ENCODE results near the gene ACY1. TPM values are rescaled to one million over a fixed set of nuclear protein-coding genes. Genes with fewer than 3 reads are reported as not detected.
"Not testable (repeated sequence)": the region's sequence is repeated elsewhere in the genome, so short reads cannot be mapped to it uniquely, and the experiment has no call there.

Gene ACY1
- total RNA-seq, 1 donor from 2014 or later, result 54.2 TPM

DNA sequence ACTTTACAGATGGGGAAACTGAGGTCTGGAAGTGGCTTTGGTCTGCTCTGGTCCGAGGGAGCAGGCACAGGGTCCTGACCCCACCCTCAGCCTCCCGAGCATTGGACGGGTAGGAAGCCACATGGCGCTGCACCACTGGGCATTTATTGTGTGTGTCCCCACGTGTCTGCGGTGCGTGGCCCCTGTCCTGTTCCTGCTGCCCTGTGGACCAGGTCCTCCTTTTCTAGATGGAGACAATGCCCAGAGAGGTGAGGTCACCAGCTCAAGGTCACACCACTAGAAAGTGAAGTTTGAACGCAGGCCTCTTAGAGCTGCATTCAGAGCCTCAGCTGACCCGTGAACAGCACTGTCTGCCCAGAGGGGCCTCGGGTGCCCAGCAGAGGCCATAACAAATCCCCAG is 46.2 kb downstream of the ACY1 start:
- Mint-ChIP-seq H3K27me3 (no peaks in the 10 kb centered on the region), H3K9me3 (no peaks in the 10 kb centered on the region), H3K4me3 (no peak overlapping the region), H3K27ac (no peak overlapping the region), H3K4me1 (ENCODE audit: unreplicated experiment) (peaks cover 17% of the 10 kb centered on the region), H3K36me3 (no peaks in the 10 kb centered on the region)
- TF ChIP-seq, protein P1, sequence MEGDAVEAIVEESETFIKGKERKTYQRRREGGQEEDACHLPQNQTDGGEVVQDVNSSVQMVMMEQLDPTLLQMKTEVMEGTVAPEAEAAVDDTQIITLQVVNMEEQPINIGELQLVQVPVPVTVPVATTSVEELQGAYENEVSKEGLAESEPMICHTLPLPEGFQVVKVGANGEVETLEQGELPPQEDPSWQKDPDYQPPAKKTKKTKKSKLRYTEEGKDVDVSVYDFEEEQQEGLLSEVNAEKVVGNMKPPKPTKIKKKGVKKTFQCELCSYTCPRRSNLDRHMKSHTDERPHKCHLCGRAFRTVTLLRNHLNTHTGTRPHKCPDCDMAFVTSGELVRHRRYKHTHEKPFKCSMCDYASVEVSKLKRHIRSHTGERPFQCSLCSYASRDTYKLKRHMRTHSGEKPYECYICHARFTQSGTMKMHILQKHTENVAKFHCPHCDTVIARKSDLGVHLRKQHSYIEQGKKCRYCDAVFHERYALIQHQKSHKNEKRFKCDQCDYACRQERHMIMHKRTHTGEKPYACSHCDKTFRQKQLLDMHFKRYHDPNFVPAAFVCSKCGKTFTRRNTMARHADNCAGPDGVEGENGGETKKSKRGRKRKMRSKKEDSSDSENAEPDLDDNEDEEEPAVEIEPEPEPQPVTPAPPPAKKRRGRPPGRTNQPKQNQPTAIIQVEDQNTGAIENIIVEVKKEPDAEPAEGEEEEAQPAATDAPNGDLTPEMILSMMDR (conservative IDR thresholded peaks at IDR 0.05), result no peak
- no peak for DNase-seq (ENCODE audit: extremely low spot score, unreplicated experiment)

DNA sequence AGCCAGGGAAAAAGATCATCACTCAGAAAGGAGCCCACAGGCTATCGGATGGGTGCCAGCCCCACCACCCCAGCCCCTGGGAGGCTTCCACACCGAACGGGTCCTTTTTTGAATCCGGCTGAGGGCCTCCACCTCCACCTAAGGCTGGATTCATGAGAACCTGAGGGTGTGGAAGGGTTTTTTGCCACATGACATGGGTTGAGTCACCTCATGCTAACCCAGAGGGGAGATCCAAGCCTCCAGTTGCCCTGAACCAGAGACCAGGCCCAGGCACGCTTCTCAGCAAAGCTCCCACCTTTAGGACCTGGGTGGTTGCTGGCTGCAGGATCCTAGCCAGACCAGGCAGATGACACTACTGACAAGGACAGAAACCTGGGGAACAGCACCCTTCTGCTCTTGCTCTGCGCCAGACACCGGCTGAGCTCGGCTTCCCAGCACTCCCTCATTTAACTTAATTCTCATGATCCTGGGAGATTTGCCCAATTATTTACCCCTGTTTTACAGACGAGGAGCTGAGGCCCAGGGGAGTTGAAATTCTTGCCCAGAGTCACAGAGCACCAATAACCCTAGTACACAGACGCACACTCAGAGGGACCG is 47.5 kb downstream of the ACY1 start:
- no peak overlapping the region for H3K4me3 Mint-ChIP-seq
- TF ChIP-seq, protein P1 (conservative IDR thresholded peaks at IDR 0.05), result no peak
- H3K27ac Mint-ChIP-seq, result no peak overlapping the region
- H3K36me3 Mint-ChIP-seq, result no peaks in the 10 kb centered on the region
- no peak for DNase-seq (ENCODE audit: extremely low spot score, unreplicated experiment)
- H3K27me3 Mint-ChIP-seq, result no peaks in the 10 kb centered on the region
- no peaks in the 10 kb centered on the region for H3K9me3 Mint-ChIP-seq
- peaks cover 10% of the 10 kb centered on the region for H3K4me1 Mint-ChIP-seq (ENCODE audit: unreplicated experiment)

DNA sequence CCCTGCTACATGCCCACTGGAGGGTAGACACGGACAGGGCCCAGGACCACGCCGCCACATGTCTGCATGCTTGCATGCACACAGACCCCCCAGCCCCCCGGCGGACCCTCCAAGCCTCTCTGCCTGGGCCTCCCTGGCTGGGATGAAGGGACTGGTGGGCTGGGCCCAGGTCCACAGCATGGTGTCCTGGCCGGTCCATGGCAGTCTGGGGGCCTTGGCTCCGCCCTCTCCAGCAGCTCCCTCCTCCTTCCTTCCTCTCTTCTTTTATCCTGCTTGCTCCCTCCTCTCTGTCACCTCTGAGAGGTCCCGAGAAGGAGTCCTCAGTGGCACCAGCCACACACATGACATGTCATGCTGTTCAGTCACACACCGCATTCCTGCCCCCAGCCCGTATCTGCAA is 48.6 kb downstream of the ACY1 start:
- H3K9me3 Mint-ChIP-seq, result no peaks in the 10 kb centered on the region
- H3K27me3 Mint-ChIP-seq, result no peaks in the 10 kb centered on the region
- H3K4me1 Mint-ChIP-seq (ENCODE audit: unreplicated experiment), result peaks cover 4% of the 10 kb centered on the region
- no peaks in the 10 kb centered on the region for H3K36me3 Mint-ChIP-seq
- no peak overlapping the region for H3K4me3 Mint-ChIP-seq
- no peak for DNase-seq (ENCODE audit: extremely low spot score, unreplicated experiment)
- H3K27ac Mint-ChIP-seq, result no peak overlapping the region
- TF ChIP-seq, protein P1 (conservative IDR thresholded peaks at IDR 0.05), result no peak

DNA sequence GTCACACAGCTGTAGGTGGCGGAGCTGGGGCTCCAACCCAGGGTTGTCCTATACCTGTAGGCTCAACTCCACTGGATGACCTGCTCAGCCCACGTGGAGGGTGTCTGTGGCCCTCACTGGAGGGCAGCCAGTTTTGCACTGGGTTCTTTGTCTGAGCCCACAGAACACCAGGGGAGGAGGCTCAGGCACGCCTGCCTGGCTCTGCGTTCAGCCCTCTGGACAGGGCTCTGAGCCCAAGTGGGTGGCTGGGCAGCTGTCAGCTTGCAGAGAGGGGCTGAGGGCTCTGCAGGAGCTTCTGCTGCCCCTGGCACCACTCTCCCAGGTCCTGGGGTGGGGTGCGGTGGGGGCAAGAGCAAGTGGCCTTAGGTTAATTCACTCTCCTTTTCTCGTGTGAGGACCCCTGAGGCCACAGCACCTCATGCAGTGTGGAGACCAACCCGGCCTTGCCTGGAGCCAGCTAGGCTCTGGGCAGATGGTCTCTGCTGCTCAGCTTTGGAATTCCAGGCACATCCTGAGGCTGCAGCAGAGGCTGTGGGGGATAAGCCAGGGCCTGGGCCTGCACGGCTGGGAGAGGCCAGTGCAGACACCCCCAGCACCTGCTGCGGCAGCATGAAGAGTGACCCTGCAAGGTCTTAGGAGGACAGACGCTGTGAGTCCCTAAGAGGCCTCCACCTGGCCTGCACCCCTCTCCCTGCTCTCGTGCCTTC is 49.5 kb downstream of the ACY1 start:
- no peaks in the 10 kb centered on the region for H3K27me3 Mint-ChIP-seq
- peaks cover 4% of the 10 kb centered on the region for H3K4me1 Mint-ChIP-seq (ENCODE audit: unreplicated experiment)
- no peaks in the 10 kb centered on the region for H3K36me3 Mint-ChIP-seq
- no peaks in the 10 kb centered on the region for H3K9me3 Mint-ChIP-seq
- DNase-seq (ENCODE audit: extremely low spot score, unreplicated experiment), result no peak
- no peak overlapping the region for H3K27ac Mint-ChIP-seq
- TF ChIP-seq, protein P1 (conservative IDR thresholded peaks at IDR 0.05), result no peak
- H3K4me3 Mint-ChIP-seq, result no peak overlapping the region

DNA sequence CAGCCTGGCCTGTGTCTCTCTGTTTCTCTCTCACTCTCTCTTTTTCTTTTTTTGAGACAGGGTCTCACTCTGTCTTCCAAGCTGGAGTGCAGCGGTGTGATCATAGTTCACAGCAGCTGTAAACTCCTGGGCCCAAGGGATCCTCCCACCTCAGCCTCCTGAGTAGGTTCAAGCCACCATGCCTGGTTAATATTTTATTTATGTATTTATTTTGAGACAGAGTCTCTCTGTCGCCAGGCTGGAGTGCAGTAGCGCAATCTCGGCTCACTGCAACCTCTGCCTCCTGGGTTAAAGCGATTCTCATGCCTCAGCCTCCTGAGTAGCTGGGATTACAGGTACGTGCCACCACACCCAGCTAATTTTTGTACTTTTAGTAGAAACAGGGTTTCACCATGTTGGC is 50.4 kb downstream of the ACY1 start:
- H3K27ac Mint-ChIP-seq; H3K27me3 Mint-ChIP-seq; H3K4me3 Mint-ChIP-seq; H3K4me1 Mint-ChIP-seq (ENCODE audit: unreplicated experiment); H3K36me3 Mint-ChIP-seq; H3K9me3 Mint-ChIP-seq; DNase-seq (ENCODE audit: extremely low spot score, unreplicated experiment): not testable (repeated sequence)

DNA sequence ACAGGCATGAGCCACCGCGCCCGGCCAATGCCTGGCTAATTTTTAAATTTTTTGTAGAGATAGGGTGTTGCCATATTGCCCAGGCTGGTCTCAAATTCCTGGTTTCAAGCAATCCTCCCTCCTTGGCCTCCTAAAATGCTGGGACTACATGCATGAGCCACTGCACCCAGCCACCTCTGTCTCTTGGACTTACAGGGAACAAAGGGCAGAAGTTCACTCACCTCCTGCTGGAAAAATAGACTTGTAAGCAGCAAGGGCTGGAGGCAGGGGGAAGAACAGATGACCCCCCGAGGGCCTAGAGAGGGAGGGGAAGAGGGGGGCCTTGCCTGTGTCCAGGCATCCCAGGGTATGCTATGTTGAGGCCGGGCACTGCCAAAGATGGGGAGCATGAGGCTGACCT is 50.9 kb downstream of the ACY1 start:
- TF ChIP-seq, protein P1 (conservative IDR thresholded peaks at IDR 0.05), result no peak
- no peak overlapping the region for H3K27ac Mint-ChIP-seq
- H3K9me3 Mint-ChIP-seq, result no peaks in the 10 kb centered on the region
- H3K4me3 Mint-ChIP-seq, result no peak overlapping the region
- H3K36me3 Mint-ChIP-seq, result no peaks in the 10 kb centered on the region
- DNase-seq (ENCODE audit: extremely low spot score, unreplicated experiment), result no peak
- peaks cover under 1% of the 10 kb centered on the region for H3K4me1 Mint-ChIP-seq (ENCODE audit: unreplicated experiment)
- H3K27me3 Mint-ChIP-seq, result no peaks in the 10 kb centered on the region
